ENCODE data around the gene KCNMA1.

The KCNMA1 gene

GRCh38 chr10:76892766-76893479, 744.7 kb downstream of the KCNMA1 start:
- no peak for DNase-seq

GRCh38 chr10:76887223-76888010, 750.2 kb downstream of the KCNMA1 start:
- DNase-seq: peak; percentile 41

- DNase-seq: no peak
These were observed 751.8 kb downstream of the KCNMA1 start for GRCh38 chr10:76885816-76886215.

- DNase-seq: no peak
These were observed 752.8 kb downstream of the KCNMA1 start for GRCh38 chr10:76884673-76885275.

- peak; percentile 81 for DNase-seq
These were observed 754.0 kb downstream of the KCNMA1 start for GRCh38 chr10:76883596-76883995.

GRCh38 chr10:76882796-76883195, 754.8 kb downstream of the KCNMA1 start:
- no peak for DNase-seq

DNA sequence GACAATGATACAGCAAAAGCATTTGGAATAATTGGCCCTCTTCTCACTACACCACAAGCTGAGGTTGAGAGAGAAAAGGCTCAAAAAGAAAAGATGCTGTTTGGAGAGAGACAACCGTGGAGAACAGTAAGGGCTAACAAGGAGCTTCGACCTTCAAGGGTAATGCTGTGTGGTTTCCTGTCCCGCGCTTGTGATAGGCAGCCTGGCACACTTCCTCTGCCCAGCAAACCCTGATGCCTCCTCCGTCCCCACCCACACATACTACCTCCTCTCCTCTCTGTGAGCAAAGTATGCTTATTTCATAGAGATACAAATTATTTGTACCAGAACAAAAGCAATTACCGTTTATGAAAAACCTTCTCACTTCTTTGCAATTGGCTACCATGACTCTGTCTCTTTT, 755.4 kb downstream of the KCNMA1 start:
- peak; percentile 69 for DNase-seq

- peak; percentile 22 for DNase-seq
These were observed 756.0 kb downstream of the KCNMA1 start for GRCh38 chr10:76881477-76882220.

DNA sequence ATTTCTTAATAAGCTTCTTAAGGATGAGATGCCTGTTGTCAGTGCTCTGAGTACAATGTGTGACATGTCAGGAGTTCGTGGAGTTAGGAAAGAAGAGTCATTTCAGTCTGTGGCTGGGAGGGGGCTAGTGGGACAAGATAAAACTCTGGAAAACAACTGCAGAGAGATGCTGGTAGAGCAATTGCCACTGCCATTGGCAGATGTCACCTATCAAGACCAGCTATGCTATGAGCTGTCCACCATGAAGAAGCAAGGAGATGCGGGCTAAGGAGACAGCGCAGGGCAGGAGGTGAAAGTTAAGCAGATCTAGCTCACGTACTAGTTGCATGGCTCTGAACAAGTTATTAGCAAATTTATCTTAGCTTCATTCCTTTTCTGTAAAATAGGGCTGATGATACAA, 756.7 kb downstream of the KCNMA1 start:
- DNase-seq: no peak

GRCh38 chr10:76879116-76879913, 758.3 kb downstream of the KCNMA1 start:
- DNase-seq: no peak

DNA sequence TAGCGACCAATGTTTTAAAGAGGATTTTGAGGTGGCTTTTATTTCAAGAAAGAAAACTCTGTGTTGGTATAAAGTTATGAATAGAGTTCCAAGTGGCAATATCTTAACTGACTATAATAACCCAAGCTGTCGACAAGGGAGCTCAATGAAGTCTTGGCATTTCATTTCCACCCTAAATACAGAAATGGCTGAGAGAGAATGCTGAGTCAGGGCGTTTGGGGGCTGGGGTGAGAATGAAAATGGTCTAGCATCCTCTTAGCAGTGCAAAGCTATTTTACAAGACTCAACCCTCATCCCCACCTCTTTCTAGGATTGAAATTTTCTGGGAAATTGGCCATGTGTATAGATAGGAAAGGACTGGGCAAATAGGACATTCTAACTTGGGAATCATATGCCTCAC, 759.1 kb downstream of the KCNMA1 start:
- DNase-seq: no peak

DNA sequence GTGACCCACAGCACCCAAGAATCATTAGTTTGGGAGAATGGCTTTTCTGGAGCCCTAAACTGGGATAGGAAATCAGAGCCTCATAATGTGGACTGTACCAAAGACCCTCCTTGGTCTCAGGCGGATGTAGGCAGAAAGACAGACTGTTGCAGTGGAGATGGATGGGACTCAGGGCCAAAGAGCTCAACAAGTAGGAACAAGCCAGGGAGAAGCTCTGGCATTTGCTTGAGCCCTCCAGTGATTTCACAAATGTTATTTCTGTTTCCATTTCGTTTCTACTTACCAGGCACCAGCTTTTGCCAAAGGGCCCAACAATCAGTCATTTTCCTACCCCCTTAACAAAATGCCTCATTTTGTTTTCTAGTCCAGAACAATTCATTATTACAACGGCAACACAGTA, 762.7 kb downstream of the KCNMA1 start:
- no peak for DNase-seq

- no peak for DNase-seq
These were observed 763.4 kb downstream of the KCNMA1 start for GRCh38 chr10:76874176-76874575.

DNA sequence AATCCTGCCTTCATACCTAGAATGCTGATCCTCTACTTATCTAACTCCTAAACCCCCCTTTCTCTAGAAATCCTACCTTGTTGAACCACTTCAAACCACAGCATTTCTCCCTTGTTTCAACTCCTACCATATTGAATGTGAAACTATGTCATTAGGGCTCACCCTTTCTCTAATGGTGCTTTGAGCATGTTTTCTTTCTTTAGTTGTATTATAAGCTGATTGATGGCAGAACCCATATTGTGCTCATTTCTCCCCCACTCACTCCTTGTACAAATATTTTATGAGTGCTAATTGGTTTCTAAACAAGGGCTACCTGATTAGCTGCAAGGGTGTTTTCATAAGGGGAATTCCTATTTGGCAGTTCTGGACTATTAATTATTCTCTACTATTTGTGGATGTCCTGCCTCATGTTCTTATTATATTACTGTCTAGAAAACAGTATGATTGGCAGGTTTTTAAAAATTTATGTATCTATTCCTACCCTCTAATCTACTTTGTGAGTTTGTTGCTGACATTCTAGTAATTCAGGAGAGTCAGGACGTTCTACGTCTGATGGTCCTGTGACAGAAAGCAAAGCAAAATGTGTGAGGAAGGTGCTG, 765.8 kb downstream of the KCNMA1 start:
- no peak for DNase-seq

DNA sequence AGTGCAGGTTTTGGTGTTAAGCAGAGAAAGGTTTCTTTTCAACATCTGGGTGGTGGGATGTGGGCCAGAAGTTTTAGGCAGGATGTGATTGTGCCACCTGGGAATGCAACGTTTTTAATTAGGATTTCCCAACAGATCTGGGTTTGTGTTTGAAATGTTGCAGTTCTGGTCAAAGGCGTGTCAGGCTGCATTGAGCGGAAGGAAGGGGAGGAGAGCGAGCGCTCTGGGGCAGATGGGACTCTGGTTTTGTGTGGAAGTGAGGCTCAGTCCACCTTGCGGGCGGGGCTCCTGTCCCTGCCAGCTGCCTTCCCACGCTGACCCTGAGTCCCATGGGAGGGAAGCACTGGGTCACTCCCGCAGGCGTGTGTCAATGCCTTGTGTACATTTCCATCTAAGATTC, 767.7 kb downstream of the KCNMA1 start:
- DNase-seq: no peak

- no peak for DNase-seq
These were observed 769.3 kb downstream of the KCNMA1 start for GRCh38 chr10:76868098-76868977.

- no peak for DNase-seq
These were observed 770.6 kb downstream of the KCNMA1 start for GRCh38 chr10:76866841-76867586.

DNA sequence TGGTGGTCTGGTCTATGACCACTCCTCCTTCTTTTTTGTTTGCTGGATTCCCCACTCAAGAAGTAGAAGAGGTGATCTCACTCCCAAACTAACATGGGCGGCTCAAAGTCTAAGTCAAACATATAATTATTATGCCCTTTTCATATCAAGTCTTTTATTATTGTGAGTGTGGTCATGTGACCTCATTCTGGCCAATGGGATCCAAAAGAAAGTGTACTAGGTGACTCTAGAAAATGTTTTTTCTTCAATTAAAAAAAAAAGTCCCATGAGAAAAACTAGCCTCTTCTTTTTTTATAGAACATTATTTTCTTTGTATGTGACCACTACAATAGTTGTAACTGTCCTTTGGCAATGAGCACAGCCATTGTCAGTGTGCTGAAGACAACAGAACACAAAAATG, 772.7 kb downstream of the KCNMA1 start:
- DNase-seq: no peak

DNA sequence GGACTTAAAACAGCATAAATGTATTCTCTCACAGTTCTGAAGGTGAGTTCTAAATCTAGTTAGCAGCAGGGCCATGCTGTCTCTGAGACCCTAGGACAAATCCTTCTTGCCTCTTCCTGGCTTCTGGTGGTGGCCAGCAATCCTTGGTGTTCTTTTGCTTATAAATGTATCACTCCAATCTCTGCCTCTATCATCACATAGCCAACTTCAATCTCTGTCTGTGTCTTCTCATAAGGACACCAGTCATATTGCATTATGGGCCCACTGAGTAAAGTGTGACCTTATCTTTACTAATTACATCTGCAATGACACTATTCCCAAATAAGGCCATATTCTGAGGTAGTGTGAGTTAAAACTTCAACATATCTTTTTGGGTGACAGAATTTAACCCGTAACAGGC, 778.9 kb downstream of the KCNMA1 start:
- DNase-seq: no peak

- DNase-seq: no peak
These were observed 796.8 kb downstream of the KCNMA1 start for GRCh38 chr10:76840802-76841201.

Measured in MV-4-11 (cell line).